Common myeloid progenitor, CD34-positive (primary cell): ENCODE data around the gene BLOC1S4.

Source experiments
- CTCF ChIA-PET: fragments of 350-600 bp; sonication (Branson Sonifier 250); formaldehyde crosslinking; loops from one replicate; lab custom pipeline; 2021; ENCODE audit warnings: antibody characterized with exemption; lab: Charles Lee
- POLR2A ChIA-PET: fragments of 350-600 bp; sonication (Branson Sonifier 250); formaldehyde crosslinking; loops from one replicate; lab custom pipeline; 2021; ENCODE audit warnings: antibody characterized with exemption; lab: Charles Lee
- DNase-seq, 3 donors: peaks; one replicate each; pipeline versions ENCODE4 v3.0.0 to v3.0.0-alpha.2; 2013
- H3K27ac ChIP-seq, 2 experiments: 1 replicate in 1 of 2; 2 replicates in 1 of 2; pipeline ENCODE4 v1.7.0; 2013; ENCODE audit warnings: inconsistent platforms in 2 of 2, low read length in 2 of 2, mild to moderate bottlenecking in 2 of 2, low read depth in 1 of 2, moderate library complexity in 1 of 2; ENCODE audit not compliant: severe bottlenecking in 2 of 2, insufficient read depth in 1 of 2, poor library complexity in 1 of 2
- H3K27me3 ChIP-seq, 5 experiments: replicated peaks in 2 of 5; 1 replicate in 3 of 5; 2 replicates in 2 of 5; pipeline versions ENCODE4 v1.6.1 to v1.7.0; 2013; ENCODE audit warnings: low read length in 4 of 5, mild to moderate bottlenecking in 2 of 5, moderate library complexity in 2 of 5, inconsistent platforms in 1 of 5; ENCODE audit not compliant: insufficient read depth in 5 of 5, control insufficient read depth in 4 of 5
- H3K36me3 ChIP-seq, 4 experiments: 1 replicate in 2 of 4; 2 replicates in 2 of 4; pipeline versions ENCODE4 v1.6.1 to v1.7.0; 2013; ENCODE audit warnings: low read length in 3 of 4, control low read depth in 1 of 4, mild to moderate bottlenecking in 1 of 4; ENCODE audit not compliant: control insufficient read depth in 4 of 4, insufficient read depth in 4 of 4
- H3K4me1 ChIP-seq, 4 experiments: 1 replicate in 3 of 4; 2 replicates in 1 of 4; pipeline versions ENCODE4 v1.6.1 to v1.7.1; 2013; ENCODE audit warnings: low read length in 3 of 4, mild to moderate bottlenecking in 3 of 4, control low read depth in 1 of 4, inconsistent platforms in 1 of 4, moderate library complexity in 1 of 4; ENCODE audit not compliant: control insufficient read depth in 4 of 4, insufficient read depth in 4 of 4; ENCODE audit errors: control extremely low read depth in 1 of 4
- H3K4me3 ChIP-seq, 7 experiments: 1 replicate in 4 of 7; 2 replicates in 3 of 7; pipeline versions ENCODE4 v1.5.1 to v1.7.0; 2013; ENCODE audit warnings: mild to moderate bottlenecking in 7 of 7, low read length in 6 of 7, moderate library complexity in 6 of 7, inconsistent platforms in 2 of 7, low read depth in 2 of 7, control low read depth in 1 of 7; ENCODE audit not compliant: insufficient read depth in 4 of 7, control insufficient read depth in 1 of 7; ENCODE audit errors: extremely low read depth in 1 of 7
- H3K9me3 ChIP-seq, 5 experiments: 1 replicate in 4 of 5; 2 replicates in 1 of 5; pipeline versions ENCODE4 v1.6.1 to v1.7.1; 2013; ENCODE audit warnings: low read length in 4 of 5, mild to moderate bottlenecking in 2 of 5, inconsistent platforms in 1 of 5, low read depth in 1 of 5, moderate library complexity in 1 of 5; ENCODE audit not compliant: control insufficient read depth in 4 of 5, insufficient read depth in 2 of 5; ENCODE audit errors: control extremely low read depth in 1 of 5
- WGBS: methylation state at CpG from one replicate; pipeline ENCODE4 v1.1.5; 2013; ENCODE audit not compliant: insufficient coverage; 5-methylcytosine and 5-hydroxymethylcytosine counted together

The BLOC1S4 gene

GRCh38 chr4:6739920-6740319 is 23.9 kb downstream of the BLOC1S4 start:
- no peak for DNase-seq
- Histone ChIP-seq H3K4me3 (no peak overlapping the region), H3K36me3 (no peaks in the 10 kb centered on the region), H3K27ac (no peak overlapping the region), H3K4me1 (no peaks in the 10 kb centered on the region), H3K9me3 (no peaks in the 10 kb centered on the region), H3K27me3 (peaks cover 0 to 5% (median under 1%) of the 10 kb centered on the region in 5 experiments)
- POLR2A ChIA-PET: no interaction called here
- CTCF ChIA-PET: interaction anchor here (1.5 kb wide), 1 partner anchor 29 kb away, joined by 3 read pairs; no protein-coding TSS in a partner anchor
- WGBS: 100% methylated on average over 1 of the region's 4 CpGs

GRCh38 chr4:6740347-6740746 is 24.4 kb downstream of the BLOC1S4 start:
- ChIA-PET CTCF (interaction anchor here (1.5 kb wide), 1 partner anchor 28 kb away, joined by 3 read pairs; no protein-coding TSS in a partner anchor), POLR2A (no interaction called here)
- peaks cover 0 to 5% (median 0%) of the 10 kb centered on the region in 5 experiments for H3K27me3 ChIP-seq
- no peak for DNase-seq
- no peaks in the 10 kb centered on the region for H3K9me3 ChIP-seq
- WGBS: 98% methylated on average over 8 of the region's 8 CpGs
- H3K36me3 ChIP-seq: no peaks in the 10 kb centered on the region
- H3K4me1 ChIP-seq: no peaks in the 10 kb centered on the region
- H3K4me3 ChIP-seq: no peak overlapping the region
- H3K27ac ChIP-seq: no peak overlapping the region

- CTCF ChIA-PET: no interaction called here
- DNase-seq: no peak
- no CpG with 5 or more reads among the region's 2 CpGs for WGBS
These were observed 26.5 kb downstream of the BLOC1S4 start for GRCh38 chr4:6742507-6742906.

GRCh38 chr4:6742989-6743388 is 27.0 kb downstream of the BLOC1S4 start:
- no peak for DNase-seq
- Histone ChIP-seq H3K9me3 (no peaks in the 10 kb centered on the region), H3K27me3 (peaks cover 0 to 5% (median 0%) of the 10 kb centered on the region in 5 experiments), H3K4me1 (no peaks in the 10 kb centered on the region), H3K4me3 (no peak overlapping the region), H3K36me3 (no peaks in the 10 kb centered on the region), H3K27ac (no peak overlapping the region)
- CTCF ChIA-PET: no interaction called here
- 88% methylated on average over 7 of the region's 11 CpGs for WGBS
- POLR2A ChIA-PET: interaction anchor here (0.6 kb wide), 1 partner anchor 40 kb away, joined by 4 read pairs; no protein-coding TSS in a partner anchor

More at GRCh38 chr4:6742507-6742906, 26.5 kb downstream of the BLOC1S4 start:
- H3K9me3 ChIP-seq: no peaks in the 10 kb centered on the region
- no peak overlapping the region for H3K27ac ChIP-seq
- no peaks in the 10 kb centered on the region for H3K36me3 ChIP-seq
- peaks cover 0 to 5% (median 0%) of the 10 kb centered on the region in 5 experiments for H3K27me3 ChIP-seq
- H3K4me1 ChIP-seq: no peaks in the 10 kb centered on the region
- H3K4me3 ChIP-seq: no peak overlapping the region
- POLR2A ChIA-PET: no interaction called here

DNA sequence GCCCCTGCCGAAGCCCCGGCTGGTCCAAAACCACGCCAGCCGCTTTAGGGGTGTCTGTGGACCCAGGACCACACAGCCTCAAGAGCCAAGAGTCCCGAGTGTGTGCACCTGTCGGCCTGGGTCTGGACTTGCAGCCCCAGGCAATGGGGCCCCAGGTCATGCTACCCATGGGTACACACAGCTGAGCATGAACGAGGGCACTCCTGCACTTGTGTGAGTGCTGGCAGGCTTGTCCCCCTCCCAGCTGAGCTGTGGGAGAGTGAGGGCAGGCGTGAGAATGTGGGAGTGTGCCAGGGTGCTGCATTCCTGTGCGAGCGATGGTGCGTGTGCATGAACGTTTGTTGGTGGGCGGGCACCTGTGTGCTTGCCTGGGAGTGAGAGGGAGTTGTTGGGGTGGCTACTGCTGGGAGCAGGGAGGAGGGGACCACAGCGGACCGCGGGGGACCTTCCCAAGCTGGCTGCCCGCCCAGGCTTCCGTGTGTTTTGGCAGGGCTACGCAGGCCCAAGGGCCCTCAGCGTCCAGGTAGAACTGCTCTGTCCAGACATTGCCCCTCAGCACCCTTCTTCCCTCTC is 30.8 kb downstream of the BLOC1S4 start:
- 94% methylated on average over 15 of the region's 20 CpGs for WGBS
- Histone ChIP-seq H3K27me3 (peaks cover 0 to 5% (median 0%) of the 10 kb centered on the region in 5 experiments), H3K9me3 (no peaks in the 10 kb centered on the region), H3K27ac (no peak overlapping the region), H3K4me3 (no peak overlapping the region), H3K4me1 (peaks cover 0 to 4% (median 2%) of the 10 kb centered on the region in 4 experiments), H3K36me3 (no peaks in the 10 kb centered on the region)
- ChIA-PET CTCF (interaction anchor here (1.3 kb wide), 1 partner anchor 128 kb away, joined by 3 read pairs; no protein-coding TSS in a partner anchor), POLR2A (no interaction called here)
- no peak for DNase-seq

DNA sequence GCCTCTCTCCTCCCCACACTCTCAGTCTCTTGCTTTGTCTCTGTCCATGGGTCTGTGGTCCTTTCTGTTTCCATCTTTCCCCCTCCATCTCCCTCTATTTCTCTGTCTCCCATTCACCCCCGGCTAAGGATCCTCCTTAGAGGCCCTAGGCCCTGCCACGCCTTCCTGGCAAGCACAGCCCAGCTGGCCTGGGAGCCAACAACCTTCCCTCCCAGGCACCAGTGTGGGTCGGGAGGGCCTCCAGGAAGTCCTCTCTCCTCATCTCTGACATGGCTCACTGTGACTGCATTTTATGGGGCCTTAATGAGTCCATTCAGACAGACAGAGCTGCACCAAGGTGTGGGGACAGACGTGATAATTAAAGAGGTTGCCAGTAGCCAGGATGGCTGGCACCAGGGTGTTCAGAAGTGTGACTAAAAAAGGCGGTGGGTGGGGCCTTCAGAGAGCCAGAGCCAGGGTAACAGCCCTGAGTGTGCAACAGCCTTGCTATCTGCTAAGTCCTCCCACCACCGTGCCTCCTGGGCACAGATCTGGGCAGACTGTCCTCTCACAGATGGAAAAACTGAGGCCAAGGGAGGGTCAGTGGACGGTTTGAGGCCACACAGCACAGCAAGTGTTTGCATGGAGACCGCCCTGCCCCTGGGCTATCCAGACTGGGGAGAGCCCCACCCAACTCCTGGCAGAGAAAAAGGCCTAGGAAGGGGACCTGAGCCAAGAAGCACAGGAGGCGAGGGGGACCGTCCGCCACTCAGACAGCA is 31.5 kb downstream of the BLOC1S4 start:
- CTCF ChIA-PET: no interaction called here
- POLR2A ChIA-PET: no interaction called here
- Histone ChIP-seq H3K36me3 (no peaks in the 10 kb centered on the region), H3K9me3 (no peaks in the 10 kb centered on the region), H3K27me3 (peaks cover 0 to 5% (median 0%) of the 10 kb centered on the region in 5 experiments), H3K4me3 (no peak overlapping the region), H3K27ac (no peak overlapping the region), H3K4me1 (peaks cover 0 to 10% (median 4%) of the 10 kb centered on the region in 4 experiments)
- DNase-seq: no peak
- WGBS: 94% methylated on average over 10 of the region's 11 CpGs

DNA sequence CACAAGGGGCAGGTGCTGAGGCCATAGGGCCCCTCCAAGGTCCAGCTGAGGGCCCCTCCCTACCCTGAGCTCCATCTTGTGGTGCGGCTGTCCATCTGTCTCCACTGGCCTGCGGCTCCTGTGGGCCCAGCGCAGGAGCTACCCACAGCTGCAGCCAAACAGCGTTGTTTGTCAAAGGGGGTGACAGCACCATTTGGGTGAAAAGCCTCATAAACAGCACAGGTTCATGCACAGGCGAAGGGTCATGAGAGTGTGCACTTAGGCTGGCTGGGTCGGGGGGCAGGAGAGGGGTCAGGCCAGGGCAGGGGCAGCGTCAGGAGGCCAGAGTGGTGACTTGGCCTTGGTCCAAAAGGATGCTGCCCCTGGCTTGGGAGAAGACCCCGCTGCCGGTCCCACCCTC is 32.3 kb downstream of the BLOC1S4 start:
- CTCF ChIA-PET: interaction anchor here (0.6 to 1.2 kb wide), 3 partner anchors 37 to 125 kb away, joined by 3 to 5 read pairs (median 3); no protein-coding TSS in a partner anchor

More for the DNA sequence above, 32.3 kb downstream of the BLOC1S4 start:
- DNase-seq: no peak
- WGBS: 96% methylated on average over 4 of the region's 9 CpGs
- H3K27me3 ChIP-seq: no peaks in the 10 kb centered on the region
- no peak overlapping the region for H3K27ac ChIP-seq
- peaks cover 0 to 18% (median 8%) of the 10 kb centered on the region in 4 experiments for H3K4me1 ChIP-seq
- POLR2A ChIA-PET: no interaction called here
- no peaks in the 10 kb centered on the region for H3K9me3 ChIP-seq
- no peak overlapping the region for H3K4me3 ChIP-seq
- H3K36me3 ChIP-seq: no peaks in the 10 kb centered on the region
